Astrocyte (in vitro differentiated cells and primary cell): ENCODE data around the gene FAM78B.

Experiments
- CTCF ChIP-seq: IDR thresholded peaks from 2 replicates; pipeline ENCODE4 v1.5.1; 2011; ENCODE audit warnings: low read depth, mild to moderate bottlenecking, inconsistent platforms, low read length, moderate library complexity; ENCODE audit not compliant: insufficient read depth
- EZH2 ChIP-seq: IDR thresholded peaks from 2 replicates; pipeline ENCODE4 v1.6.1; 2012; ENCODE audit warnings: mild to moderate bottlenecking, low read length, inconsistent platforms; ENCODE audit not compliant: insufficient read depth

- TF ChIP-seq CTCF: no peak
- no peak for TF ChIP-seq EZH2
These were observed 21.3 kb downstream of the FAM78B start for GRCh38 chr1:166145499-166145898.
